Measurements from ENCODE around the gene TNNI2. TPM values are rescaled to one million over a fixed set of nuclear protein-coding genes. Genes with fewer than 3 reads are reported as not detected.
"Not testable (repeated sequence)": the region's sequence is repeated elsewhere in the genome, so short reads cannot be mapped to it uniquely, and the experiment has no call there.

TNNI2 gene
- polyA plus RNA-seq (ENCODE audit: insufficient read depth in 1 of 5, insufficient read length in 5 of 5, low replicate concordance in 1 of 5) = 100 to 1,000 TPM in 1 of 5 donors, 1 to 10 TPM in 2, under 1 TPM in 2; 0.46 to 153 (median 1.5) TPM
- long read RNA-seq, donor 1, partial matches to known transcripts = 0 of 1 reads
- long read RNA-seq, donor 1, other reads (novel, unspliced or antisense) = 0 of 1 reads
- long read RNA-seq, donor 2 = 0 reads
- long read RNA-seq, donor 3 = 0 reads
- long read RNA-seq, donor 4 = 0 reads
- long read RNA-seq, donor 5 = 0 reads
- long read RNA-seq, donor 6 = 0 reads
- long read RNA-seq, donor 7, partial matches to known transcripts = 5 of 5 reads
- long read RNA-seq, donor 7, other reads (novel, unspliced or antisense) = 0 of 5 reads
- long read RNA-seq, donor 8 = 0 reads

DNA sequence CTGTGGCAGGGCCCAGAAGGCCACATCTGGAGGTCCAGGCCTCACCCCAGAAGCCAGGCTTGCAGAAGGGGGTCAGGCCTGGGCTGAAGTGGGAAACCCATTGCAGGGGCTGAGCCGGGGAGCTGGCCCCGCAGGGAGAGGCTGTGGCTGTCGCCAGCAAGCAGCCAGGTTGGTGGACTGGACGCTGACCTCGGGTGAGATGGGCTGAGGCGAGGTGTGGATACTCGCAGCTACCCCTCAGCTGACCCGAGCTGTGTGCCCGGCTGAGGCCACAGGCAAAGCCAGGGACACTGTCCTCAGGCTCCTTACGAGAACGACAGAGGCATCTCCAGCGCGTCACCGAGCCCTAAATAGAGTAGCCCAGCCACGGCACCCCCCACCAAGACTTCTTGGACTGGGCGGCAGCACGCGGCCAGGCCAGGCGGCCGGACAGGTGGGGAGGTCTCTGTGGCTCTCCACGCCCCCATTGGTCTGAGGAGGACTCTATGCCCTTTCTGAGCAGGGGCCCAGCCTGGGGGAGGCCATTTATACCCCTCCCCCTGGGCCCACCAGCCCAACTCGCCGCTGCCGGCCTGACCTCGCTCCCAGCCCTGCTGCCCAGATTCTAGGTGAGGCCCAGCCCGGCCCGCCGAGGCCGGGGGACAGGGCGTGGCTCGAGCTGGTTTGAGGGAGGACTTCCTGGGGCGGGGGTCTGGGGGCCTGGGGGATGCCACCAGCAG, at the start of gene TNNI2:
Gene TNNI2 (plus strand): TSS at position 556 of the 719 bp plus-strand sequence. CDS start 716 bp downstream, outside the sequence.
- DNase-seq = no peak

DNA sequence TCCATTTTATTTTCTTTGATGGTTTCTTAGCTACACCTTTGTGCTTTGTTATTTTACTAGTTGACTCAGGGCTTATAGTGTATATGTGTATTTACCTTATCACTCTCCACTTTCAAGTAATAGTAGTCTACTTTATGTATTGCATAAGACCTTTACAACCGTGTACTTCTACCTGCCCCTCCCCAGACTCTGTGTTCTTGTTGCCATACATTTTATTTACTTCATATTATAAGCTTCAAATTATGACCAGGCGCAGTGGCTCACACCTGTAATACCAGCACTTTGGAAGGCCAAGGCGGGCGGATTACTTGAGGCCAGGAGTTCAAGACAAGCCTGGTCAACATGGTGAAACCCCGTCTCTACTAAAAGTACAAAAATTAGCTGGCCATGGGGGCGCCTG, 46.9 kb upstream of the TNNI2 start:
- no peak for DNase-seq

DNA sequence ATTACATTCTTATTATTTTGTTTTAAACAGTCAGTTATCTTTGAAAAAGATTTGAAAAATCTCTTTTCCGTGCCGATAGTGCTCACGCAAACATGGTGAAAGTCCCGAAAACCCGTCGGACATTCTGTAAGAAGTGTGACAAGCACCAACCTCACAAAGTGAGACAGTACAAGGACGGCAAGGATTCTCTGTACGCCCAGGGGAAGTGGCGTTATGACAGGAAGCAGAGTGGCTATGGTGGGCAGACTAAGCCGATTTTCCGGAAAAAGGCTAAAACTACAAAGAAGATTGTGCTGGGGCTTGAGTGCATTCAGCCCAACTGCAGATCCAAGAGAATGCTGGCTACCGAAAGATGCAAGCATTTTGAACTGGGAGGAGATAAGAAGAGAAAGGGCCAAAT, 46.3 kb upstream of the TNNI2 start:
- DNase-seq = no peak

DNA sequence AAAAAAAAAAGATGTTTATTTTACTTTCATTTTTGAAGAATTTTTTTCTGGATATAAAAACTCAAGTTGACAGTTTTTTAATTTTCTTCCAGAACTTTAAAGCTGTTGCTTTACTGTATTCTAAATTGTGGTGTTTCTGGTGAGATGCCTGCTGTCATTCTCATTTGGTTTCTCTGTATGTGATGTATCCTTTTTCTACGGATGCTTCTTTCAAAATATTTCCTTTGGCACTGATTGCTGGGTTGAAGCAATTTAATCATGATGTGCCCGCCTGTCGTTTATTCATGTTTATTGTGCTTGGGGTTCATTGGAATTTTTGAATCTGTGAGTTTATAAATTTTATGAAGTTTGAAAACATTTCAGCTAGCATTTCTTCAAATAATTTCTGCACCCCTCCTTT, 45.7 kb upstream of the TNNI2 start:
- no peak for DNase-seq

DNA sequence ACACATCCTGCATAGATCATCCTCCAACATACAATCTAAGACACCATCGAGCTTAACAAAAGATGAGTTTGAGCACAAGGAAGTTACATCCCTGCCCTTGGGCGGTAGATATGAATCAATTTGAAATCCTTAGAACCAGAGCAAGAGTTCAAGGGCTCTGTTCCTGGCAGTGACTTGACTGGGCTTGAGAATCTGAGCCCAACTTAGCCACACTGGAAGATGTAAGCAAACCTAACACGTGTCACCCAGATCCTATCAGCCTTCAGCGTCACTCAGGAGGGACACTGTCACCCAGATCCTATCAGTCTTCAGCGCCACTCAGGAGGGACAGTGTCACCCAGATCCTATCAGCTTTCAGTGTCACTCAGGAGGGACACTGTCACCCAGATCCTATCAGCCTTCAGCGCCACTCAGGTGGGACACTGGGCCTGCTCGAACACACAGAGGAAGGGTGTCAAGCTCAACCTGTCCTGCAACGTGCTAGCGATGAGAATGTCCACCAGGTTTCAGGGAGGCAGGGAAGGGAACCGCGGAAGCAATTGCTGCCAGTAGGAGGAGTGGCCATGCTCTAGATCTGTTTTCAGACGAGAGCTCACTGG, 42.3 kb upstream of the TNNI2 start:
- DNase-seq = no peak

DNA sequence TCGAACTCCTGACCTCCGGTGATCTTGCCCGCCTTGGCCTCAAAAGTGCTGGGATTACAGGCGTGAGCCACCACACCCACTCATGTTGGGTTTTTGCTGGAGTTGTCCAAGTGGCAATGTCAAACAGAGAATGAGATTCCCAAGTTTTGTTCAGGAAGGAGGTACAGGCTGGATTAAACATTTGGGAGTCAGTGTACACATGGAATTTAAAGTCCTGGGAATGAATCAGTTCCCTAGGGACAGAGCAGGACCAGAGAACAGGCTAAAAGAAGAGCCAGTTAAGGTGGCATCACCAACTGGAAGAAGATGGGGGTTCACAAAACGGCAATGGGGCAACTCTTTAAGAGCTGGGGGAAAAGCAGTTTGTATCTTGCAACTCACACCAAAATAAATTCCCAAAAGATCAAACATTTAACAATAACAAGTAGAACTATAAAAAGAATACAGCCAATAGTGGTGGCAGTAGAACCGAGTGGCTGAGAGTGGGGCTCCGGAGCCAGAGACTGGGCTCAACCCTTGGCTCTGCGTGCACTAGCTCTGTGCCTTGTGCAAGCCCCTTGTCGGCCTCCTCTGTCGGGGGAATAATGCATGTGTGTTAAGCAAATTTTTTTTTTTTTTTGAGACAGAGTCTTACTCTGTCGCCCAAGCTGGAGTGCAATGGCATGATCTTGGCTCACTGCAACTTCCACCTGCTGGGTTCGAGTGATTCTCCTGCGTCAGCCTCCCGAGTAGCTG, 41.2 kb upstream of the TNNI2 start:
- no peak for DNase-seq

DNA sequence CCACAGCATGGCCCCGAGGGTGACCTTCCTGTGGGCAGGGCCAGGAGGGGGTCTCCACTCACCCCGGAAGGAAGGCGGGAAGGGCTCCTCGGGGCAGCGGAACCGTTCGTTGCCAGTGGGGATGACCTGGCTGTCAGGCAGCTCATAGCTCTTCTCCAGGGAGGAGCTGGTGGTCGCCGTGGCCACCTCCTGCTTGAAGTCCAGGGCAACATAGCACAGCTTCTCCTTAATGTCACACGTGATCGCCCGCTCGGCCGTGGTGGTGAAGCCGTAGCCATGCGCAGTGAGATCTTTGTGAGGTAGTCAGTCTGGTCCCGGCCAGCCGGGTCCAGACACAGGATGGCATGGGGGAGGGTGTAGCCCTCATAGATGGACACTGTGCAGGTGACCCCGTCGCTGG, 35.5 kb upstream of the TNNI2 start:
- DNase-seq = no peak

DNA sequence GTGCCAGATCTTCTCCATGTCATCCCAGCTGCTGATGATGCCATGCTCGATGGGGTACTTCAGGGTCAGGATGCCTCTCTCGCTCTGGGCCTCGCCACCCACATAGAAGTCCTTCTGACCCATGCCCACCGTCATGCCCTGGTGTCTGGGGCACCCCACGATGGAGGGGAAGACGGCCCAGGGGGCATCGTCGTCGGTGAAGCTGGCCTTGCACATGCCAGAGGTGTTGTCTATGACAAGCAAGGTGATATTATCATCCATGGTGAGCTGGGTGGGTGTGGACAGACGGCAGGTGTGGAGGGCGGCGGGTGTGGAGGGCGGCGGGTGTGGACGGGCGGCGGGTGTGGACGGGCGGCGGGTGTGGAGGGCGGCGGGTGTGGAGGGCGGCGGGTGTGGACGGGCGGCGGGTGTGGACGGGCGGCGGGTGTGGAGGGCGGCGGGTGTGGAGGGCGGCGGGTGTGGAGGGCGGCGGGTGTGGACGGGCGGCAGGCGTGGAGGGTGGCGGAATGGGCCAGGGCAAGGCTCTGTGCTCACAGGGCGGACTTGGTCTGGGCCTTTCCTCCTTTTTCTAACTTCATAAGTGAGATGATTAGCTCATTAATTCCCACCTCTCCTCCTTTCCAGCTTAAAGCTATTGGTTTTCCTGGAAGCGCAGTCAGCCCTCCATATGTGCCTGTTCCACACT, 34.8 kb upstream of the TNNI2 start:
- DNase-seq = not testable (repeated sequence)

DNA sequence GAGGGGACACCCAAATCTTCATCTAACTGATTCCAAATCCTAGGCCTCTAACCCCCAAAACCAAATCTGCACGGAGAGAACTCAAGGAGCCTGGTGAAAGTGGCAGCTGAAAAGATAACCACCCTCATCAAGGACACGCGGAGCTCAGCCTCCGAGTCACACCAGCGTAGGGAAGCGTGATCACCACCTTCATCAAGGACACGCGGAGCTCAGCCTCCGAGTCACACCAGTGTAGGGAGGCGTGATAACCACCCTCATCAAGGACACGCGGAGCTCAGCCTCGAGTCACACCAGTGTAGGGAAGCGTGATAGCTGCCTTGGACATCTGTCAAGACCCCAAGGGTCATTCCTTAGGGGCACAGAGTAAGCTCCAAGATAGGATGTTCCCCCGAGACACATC, 33.3 kb upstream of the TNNI2 start:
- DNase-seq = no peak

DNA sequence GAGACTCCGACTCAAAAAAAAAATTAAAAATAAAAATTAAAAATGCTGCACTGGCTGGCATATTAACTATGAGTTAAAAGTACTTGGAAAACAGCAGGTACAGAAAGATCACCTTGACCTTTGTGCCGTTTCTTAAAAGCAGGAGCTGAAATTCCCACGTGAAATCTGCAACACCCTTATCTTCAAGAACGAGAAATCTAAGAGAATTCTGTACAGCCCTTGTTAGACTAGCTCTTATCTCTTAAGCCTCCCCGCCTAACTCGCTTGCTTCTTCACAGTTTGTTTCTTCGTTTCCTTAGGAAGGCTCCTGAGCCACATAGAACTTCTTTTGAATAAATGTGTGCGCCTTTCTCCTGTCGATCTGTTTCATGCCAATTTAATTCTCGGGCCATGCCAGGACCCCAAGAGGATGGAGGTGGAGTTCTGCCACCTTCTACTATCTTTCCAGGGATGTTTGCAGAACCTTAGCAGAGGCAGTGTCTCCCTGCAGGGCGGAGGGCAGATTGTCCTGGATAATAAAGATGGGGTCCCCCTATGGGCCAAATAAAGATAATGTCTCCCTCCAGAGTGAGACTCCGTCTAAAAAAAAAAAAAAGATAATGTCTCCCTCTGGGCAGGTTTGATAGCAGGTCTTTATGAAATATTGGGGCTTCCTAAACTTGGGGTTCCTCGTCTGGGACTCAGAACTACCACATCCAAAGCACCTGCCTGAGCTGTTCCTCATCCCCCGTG, 31.4 kb upstream of the TNNI2 start:
- DNase-seq = no peak

DNA sequence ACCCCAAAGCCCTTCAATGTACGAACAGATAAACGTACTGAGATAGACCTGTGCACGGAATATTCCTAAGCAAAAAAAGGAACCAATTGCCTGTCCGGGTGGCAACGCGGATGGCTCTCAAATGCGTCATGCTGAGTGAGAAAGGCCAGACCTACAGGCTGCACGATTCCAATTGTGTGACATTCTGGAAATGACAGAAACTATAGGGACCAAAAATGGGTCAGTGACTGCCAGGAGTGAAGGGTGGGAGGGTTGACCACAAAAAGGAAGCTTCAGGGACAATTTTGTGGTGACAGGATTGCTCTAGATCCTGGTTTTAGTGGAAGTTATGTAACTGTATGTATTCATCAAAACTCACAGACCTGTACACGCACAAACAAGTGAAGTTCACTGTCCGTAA, 28.0 kb upstream of the TNNI2 start:
- no peak for DNase-seq

DNA sequence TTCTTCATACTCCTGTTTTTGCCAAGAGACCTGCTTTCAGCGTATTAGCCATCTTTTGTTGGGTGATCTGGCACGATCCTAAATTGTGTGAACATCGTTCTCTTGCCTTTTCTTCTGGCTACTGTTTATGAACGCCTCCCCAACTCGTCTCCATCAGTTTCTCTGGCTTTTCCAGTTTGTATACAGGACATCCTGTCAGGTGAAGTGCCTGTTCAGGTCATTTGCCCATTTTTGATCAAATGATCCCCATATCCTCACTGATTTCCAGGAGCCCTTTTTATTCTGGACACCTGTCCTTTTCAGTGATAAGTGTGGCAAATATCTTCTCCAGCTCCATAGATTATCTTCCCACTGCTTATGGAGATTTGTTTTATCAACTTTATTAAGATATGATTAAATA, 26.5 kb upstream of the TNNI2 start:
- DNase-seq = no peak

DNA sequence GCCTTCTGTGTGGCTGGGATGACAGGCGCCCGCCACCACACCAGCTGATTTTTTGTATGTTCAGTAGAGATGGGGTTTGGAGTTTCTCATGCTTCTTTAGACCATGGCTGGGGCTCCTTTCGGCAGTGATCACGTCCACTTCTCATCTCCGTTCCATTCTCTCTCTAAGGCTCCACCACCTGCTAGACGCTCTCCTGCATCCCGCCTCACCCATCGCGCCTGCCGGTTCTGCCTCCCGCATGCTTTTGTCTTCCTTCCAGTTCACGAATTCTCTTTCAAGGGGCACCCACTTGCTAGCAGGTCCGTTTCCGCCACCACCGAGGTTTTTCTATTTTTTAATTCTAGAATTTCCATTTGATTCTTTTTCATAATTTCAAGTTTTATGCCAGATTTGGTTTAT, 26.0 kb upstream of the TNNI2 start:
- DNase-seq = no peak

DNA sequence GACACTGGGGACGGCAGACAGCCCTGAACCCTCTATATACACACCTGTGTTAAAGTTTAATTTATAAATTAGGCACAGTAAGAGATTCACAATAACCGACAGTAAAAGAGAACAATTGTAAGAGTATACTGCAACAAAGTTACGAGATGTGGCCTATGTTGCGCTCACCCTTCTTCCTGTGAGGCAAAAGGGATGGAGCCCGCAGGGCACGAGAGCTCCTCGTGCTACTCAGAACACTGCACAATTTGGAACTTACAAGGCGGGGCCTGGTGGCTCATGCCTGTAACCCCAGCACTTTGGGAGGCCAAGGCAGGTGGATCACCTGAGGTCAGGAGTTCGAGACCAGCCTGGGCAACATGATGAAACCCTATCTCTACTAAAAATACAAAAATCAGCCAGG, 25.4 kb upstream of the TNNI2 start:
- not testable (repeated sequence) for DNase-seq

DNA sequence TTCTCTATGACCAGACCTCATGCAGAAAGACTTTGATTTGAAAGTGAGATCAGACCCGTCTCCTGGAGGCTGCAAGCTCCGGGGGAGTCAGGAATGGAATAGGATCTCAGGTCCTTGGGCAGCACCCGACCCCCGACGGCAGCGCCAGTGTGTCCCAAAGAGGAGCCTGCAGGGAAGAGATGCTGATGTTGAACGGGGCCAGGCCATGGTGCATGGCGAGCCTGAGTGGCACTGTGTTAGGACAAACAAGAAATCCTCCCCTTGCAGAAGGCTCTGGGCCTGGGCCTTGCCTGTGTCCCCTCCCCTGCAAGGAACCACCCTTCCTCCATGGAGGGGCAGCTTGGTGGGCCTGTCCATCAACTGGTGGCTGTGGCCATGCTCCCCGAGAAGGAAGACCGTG, 24.1 kb upstream of the TNNI2 start:
- no peak for DNase-seq

DNA sequence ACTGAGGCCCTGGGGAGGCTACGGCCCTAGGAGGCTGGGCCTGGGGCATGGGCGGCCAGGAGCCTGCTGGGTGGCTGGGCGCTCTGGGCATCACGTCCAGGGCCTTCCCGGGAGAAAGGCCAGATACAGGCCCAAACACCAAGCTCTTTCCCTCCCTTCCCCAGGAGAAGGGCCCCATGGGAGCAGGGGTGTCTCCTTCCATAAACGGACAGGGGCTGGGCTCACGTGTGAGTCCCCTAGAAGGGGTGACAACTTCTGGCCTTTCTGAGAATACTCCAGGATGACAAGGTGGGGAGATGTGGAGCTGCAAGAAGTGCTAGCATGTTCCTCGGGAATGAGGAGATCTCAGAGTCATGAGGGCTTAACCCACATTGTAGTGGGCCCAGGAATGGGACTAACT, 23.5 kb upstream of the TNNI2 start:
- no peak for DNase-seq

DNA sequence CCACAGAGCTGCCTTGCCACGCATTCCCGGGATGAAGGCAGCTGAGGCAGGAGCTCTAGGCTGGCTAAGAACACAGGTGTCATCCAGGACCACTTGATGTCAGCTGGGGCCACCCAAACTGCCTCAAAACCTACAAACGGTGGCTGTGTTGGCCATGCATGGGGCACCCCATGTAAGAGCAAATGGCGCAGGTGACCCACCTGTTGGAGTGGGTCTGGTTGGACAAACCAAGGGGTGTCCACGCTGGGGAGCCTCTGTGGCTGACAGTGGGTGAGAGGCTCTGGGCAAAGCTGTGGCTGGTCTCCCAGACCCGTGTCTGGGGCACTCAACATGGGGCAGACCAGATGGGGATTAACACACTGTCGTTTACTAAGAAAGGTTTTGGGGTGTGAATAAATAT, 23.0 kb upstream of the TNNI2 start:
- no peak for DNase-seq

DNA sequence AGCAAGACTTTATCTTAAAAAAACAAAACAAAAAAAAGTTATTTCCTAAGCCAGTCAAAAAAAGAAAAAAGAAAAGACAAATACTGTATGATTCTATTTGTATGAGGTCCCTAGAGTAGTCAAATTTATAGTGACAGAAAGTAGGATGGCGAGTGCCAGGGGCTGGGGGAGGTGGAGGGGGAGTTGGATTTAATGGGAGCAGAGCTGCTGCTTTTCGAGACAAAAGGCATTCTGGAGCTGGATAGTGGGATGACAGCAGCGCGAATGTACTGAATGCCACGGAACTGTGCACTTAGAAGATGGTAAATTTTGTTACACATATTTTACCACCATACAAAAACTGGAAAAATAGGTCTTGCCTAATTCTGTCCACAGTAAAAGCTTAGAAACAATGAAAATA, 21.8 kb upstream of the TNNI2 start:
- DNase-seq = no peak

DNA sequence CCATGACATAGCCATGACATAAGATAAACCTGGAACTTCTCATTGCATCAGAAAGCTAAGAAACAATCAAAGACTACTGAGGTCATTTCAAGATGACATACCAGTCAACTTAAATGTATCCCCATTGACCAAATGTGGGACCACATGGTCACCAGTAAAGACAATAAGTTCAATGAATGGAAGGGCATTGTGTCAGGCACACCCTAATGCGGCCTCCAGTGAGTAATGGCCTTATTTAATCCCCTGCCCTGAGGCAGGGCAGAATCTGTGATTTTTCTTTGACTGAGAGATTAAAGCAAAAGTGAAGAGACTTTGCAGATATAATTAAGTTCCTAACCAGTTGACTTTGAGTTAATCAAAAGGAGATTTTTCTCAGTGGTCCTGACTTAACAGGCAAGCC, 21.3 kb upstream of the TNNI2 start:
- DNase-seq = no peak

DNA sequence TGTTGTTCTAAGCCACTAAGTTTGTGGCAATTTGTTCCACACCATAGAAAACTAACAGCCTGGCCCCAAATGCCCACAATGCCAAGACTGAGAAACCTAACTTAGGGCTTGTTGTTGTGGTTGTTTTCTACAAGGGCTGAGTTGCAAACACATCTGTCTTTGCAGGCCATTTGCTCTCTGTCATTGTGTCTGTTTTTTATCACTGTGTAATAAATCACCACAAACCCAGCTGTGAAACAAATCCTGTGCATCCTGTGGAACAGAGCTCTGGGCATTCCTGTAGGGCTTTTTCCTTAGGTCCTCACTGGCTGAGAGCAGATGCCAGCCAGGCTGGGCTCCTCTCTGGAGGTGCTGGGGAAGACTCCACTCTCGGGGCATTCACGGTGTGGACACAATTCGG, 19.7 kb upstream of the TNNI2 start:
- DNase-seq = no peak

Measured in right lung (tissue), 10 donors.